GM19099 (cell line): ENCODE results near the gene FAM114A1.

Source experiments
- POLR2A ChIP-seq: IDR thresholded peaks from 3 replicates; pipeline ENCODE4 v1.6.1; 2011; ENCODE audit warnings: low read depth; ENCODE audit not compliant: insufficient read length; ENCODE audit errors: extremely low read depth

Gene FAM114A1

GRCh38 chr4:38867478-38868058, at the start of gene FAM114A1:
Gene FAM114A1, plus strand, starts transcription at chr4:38867806. Its CDS starts 10,273 bp downstream, at chr4:38878079.
- no peak for TF ChIP-seq POLR2A

- no peak for TF ChIP-seq POLR2A
Measured at GRCh38 chr4:38818441-38818976, 49.1 kb upstream of the FAM114A1 start.

- no peak for TF ChIP-seq POLR2A
Measured at GRCh38 chr4:38819569-38819968, 48.0 kb upstream of the FAM114A1 start.

- TF ChIP-seq POLR2A, result no peak
Measured at GRCh38 chr4:38820329-38821061, 47.1 kb upstream of the FAM114A1 start.

GRCh38 chr4:38821739-38822138, 45.9 kb upstream of the FAM114A1 start:
- TF ChIP-seq POLR2A, result no peak

- no peak for TF ChIP-seq POLR2A
Measured at GRCh38 chr4:38822748-38823303, 44.8 kb upstream of the FAM114A1 start.

GRCh38 chr4:38823766-38824165, 43.8 kb upstream of the FAM114A1 start:
- no peak for TF ChIP-seq POLR2A

GRCh38 chr4:38829237-38829636, 38.4 kb upstream of the FAM114A1 start:
- no peak for TF ChIP-seq POLR2A

- no peak for TF ChIP-seq POLR2A
Measured at GRCh38 chr4:38831653-38832052, 36.0 kb upstream of the FAM114A1 start.

GRCh38 chr4:38832206-38832605, 35.4 kb upstream of the FAM114A1 start:
- TF ChIP-seq POLR2A, result no peak

- no peak for TF ChIP-seq POLR2A
Measured at GRCh38 chr4:38832624-38833528, 34.7 kb upstream of the FAM114A1 start.

GRCh38 chr4:38834570-38834969, 33.0 kb upstream of the FAM114A1 start:
- TF ChIP-seq POLR2A, result no peak

GRCh38 chr4:38837334-38837733, 30.3 kb upstream of the FAM114A1 start:
- TF ChIP-seq POLR2A, result no peak

GRCh38 chr4:38837849-38838248, 29.8 kb upstream of the FAM114A1 start:
- TF ChIP-seq POLR2A, result no peak

GRCh38 chr4:38842994-38843393, 24.6 kb upstream of the FAM114A1 start:
- TF ChIP-seq POLR2A, result no peak
